Measurements from ENCODE around the gene HMGCL.

GRCh38 chr1:23817633-23818032 lies 7.6 kb downstream of the HMGCL start:
- no peak for TF ChIP-seq CTCF (IDR thresholded peaks at IDR 0.05)
- TF ChIP-seq, protein P1, sequence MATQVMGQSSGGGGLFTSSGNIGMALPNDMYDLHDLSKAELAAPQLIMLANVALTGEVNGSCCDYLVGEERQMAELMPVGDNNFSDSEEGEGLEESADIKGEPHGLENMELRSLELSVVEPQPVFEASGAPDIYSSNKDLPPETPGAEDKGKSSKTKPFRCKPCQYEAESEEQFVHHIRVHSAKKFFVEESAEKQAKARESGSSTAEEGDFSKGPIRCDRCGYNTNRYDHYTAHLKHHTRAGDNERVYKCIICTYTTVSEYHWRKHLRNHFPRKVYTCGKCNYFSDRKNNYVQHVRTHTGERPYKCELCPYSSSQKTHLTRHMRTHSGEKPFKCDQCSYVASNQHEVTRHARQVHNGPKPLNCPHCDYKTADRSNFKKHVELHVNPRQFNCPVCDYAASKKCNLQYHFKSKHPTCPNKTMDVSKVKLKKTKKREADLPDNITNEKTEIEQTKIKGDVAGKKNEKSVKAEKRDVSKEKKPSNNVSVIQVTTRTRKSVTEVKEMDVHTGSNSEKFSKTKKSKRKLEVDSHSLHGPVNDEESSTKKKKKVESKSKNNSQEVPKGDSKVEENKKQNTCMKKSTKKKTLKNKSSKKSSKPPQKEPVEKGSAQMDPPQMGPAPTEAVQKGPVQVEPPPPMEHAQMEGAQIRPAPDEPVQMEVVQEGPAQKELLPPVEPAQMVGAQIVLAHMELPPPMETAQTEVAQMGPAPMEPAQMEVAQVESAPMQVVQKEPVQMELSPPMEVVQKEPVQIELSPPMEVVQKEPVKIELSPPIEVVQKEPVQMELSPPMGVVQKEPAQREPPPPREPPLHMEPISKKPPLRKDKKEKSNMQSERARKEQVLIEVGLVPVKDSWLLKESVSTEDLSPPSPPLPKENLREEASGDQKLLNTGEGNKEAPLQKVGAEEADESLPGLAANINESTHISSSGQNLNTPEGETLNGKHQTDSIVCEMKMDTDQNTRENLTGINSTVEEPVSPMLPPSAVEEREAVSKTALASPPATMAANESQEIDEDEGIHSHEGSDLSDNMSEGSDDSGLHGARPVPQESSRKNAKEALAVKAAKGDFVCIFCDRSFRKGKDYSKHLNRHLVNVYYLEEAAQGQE (IDR thresholded peaks at IDR 0.05; ENCODE audit: insufficient read depth in 1 of 2, low read depth in 2 of 2, low read length in 1 of 2), result no peak
- TF ChIP-seq POLR2AphosphoS5 (IDR thresholded peaks at IDR 0.05; ENCODE audit: low read depth, low read length), result no peak
- no peak for TF ChIP-seq TCF7L2 (IDR thresholded peaks at IDR 0.05; ENCODE audit: low read depth, low read length)
- TF ChIP-seq SIN3A (IDR thresholded peaks at IDR 0.05; ENCODE audit: borderline replicate concordance, insufficient read depth, low read depth, low read length), result no peak
